Keratinocyte (primary cell): Measurements from ENCODE around the gene DENND4A.

Experiments
- CTCF ChIP-seq, 3 experiments: IDR thresholded peaks in 1 of 3; conservative IDR thresholded peaks in 1 of 3; optimal IDR thresholded peaks in 1 of 3; 2 replicates in 2 of 3; 3 replicates in 1 of 3; pipeline versions ENCODE3 to v1.5.1; 2011; ENCODE audit warnings: low read length in 3 of 3, mild to moderate bottlenecking in 3 of 3, moderate library complexity in 2 of 3, control low read depth in 1 of 3, inconsistent platforms in 1 of 3; ENCODE audit not compliant: insufficient read depth in 2 of 3; ENCODE audit errors: extremely low read depth in 1 of 3
- EZH2 ChIP-seq: IDR thresholded peaks from one replicate; pipeline ENCODE4 v1.6.1; 2012; ENCODE audit warnings: inconsistent platforms, mild to moderate bottlenecking, low read length, moderate library complexity

- TF ChIP-seq CTCF (optimal IDR thresholded peaks at IDR 0.05 in 1 of 3, IDR thresholded peaks at IDR 0.05 in 1 of 3, conservative IDR thresholded peaks at IDR 0.05 in 1 of 3; ENCODE audit: extremely low read depth in 1 of 3, insufficient read depth in 2 of 3, low read length in 3 of 3): no peak
- TF ChIP-seq EZH2: no peak
Measured at GRCh38 chr15:65630760-65631159, 161.3 kb downstream of the DENND4A start.
